ENCODE data around the gene HOXC6.

Gene HOXC6

GRCh38 chr12:54002915-54003389 lies 25.3 kb upstream of the HOXC6 start:
- no peak for DNase-seq (ENCODE audit: low read depth)

GRCh38 chr12:54003625-54004024 lies 24.6 kb upstream of the HOXC6 start:
- DNase-seq (ENCODE audit: low read depth), result no peak

DNA sequence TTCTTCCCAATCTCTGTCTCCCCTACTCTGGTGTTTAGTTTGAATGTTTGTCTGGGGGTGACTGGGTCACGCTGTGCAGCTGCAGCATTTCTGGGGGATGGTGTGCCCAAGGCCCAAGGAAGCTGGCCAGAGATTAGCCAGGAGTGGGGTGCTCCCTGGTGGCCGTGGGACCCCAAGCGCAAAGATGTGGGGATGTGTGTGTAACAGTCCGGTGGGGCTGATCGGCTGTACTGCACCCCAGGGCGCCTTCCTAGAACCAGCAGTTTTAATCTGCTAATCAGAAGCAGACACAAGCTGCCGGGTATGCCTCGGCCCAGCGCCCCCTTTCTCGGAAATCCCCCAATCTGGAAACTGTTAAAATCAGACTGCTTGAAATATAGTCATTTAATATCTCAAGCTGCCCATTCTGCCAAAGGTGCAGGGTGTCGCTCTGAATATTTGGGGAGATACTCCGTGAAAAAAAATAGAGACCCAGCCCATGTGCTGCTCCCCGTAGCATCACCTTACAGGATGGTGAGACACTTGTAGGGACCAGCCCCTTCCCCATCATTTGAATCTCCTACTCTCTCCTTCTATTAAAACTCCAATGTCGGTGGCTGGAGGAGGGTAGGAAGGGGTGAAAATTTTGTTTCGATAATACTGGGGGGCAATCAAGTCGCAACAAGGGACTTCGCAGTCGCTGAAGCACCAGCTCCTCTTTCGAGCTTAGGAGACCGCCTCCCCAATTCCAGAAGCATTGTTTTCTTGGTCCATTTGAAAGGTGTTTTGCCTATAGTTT lies 24.0 kb upstream of the HOXC6 start:
- DNase-seq (ENCODE audit: low read depth), result no peak

DNA sequence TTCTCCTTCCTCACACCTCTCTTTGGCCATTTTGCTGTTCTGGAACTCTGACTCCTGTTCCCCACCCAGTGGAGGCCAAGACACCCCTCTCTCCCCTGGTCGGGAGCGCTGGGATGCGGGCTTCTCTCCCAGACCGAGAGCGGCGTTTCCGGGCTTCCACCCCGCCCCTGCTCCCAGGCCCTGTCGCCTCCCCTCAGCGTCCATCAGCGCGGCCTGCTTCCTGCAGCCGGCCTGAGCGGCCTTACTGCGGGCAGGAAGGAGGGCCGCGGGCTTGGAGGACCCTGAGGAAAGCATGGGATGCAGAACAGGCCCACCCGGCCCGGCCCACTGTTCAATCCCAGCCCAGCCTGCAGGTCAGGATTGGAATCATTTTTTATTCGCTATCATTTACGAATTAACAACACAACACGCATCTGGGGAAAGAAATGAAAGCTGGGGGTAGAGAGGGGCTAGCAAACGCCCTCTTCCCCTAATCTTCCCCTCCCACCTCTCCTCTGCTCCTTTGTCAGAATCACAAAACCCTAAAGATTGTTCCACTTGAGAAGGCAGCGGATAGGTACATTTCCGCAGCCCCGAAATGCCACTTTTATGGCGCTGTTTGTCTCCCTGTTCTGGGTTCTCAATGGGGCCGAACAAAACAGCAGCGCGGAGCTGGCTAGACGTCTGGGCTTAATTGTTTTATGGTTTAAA lies 23.3 kb upstream of the HOXC6 start:
- DNase-seq (ENCODE audit: low read depth), result no peak

- DNase-seq (ENCODE audit: low read depth), result no peak
These were observed 22.7 kb upstream of the HOXC6 start for GRCh38 chr12:54005531-54005852.

DNA sequence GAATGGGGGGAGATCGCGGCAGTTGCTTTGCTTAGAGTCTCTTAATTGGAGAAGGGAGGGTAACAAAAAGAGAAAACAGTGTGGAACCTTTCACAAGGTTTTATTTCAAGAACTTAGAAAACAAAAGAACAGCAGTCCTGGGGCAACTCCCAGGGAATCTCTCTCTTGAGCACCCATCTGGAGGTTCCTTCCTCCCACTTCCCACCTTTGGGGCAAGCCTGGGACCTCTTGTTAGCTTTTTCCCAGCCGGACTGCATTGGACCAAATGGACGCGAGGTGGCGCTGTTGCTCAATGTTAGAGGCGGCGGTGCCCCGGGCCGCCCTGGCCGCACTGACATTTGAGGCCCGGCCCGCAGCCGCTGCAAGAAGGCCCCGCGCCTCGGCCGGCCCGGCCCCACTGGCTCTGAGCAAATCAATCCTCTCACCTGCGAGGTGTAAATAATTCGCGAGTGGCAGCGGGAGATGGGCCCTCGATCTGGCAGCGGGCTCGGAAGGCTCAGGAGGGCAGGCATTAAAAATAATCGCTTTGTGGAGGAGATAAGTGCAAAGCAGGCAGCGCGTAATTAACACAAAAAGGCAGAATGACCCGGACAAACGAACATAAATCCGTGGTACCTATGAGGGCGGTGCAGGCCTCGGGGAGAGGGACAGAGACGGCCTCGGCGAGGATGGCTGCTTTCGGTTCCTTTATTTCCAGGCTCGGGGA lies 22.2 kb upstream of the HOXC6 start:
- DNase-seq (ENCODE audit: low read depth), result peak; percentile 72

DNA sequence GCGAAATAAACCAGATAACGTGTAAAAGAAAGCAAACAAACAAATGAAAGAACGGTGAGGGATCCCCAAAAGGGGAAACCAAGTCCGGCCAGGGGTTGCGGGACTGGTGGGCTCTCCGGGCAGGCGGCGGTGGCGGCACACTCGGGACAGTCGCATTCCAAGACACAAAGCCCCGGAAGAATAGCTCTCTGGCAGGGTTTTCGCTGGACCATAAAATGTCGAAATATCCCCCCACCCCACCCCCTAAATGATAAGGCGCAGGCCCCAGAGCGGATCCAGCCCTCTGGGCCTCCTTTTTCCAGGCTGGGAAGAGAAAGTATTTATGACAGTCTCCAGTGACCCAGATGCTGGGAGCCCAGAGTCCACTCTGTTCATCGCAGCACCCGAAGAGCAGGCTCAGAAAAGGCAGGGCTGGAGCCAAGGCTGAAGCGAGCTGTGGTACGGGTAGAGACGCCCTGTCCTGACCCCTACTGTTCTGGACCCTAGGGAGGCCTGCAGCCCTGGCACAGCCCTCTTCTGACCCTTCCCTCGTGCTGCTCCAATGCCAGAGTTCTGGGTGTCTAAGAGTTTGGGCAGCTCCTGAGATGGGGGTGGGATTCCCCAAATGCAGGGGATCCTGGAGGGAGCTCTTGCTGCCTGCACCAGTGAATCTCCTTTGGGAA lies 21.6 kb upstream of the HOXC6 start:
- DNase-seq (ENCODE audit: low read depth), result no peak

DNA sequence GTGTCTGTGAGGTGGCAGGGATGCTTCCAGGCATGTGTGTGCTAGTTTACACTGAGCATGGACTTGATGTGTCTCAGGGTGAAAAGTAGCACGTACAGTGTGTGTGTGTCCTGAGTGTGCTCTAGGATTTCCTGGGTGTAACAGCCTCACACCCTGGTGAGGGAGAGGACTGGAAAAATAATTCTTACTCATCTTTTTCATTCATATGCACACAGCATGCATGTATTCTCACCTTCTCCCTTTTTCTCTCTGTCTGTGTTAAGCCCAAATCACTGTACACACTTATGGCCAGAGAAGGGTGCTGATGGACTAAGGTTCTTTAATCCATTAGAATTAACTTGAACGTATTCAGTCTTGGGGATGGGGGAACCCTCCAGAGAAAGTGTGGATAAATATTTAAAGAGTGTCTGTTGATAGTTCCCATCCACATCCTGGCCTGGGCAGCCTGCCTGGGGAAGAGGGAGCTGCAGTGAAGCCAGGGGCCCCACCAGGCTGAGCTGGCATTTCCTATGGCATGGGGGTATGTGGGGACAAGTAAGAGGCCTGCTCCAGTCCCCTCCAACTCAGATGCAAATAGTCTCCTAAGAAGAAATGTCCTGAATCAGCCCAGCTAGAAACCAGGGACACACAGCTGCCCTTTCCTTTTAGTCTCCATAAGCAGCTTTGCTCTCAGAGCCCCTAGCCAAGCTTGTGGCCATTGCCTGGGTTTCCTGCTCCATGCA lies 20.5 kb upstream of the HOXC6 start:
- no peak for DNase-seq (ENCODE audit: low read depth)

- no peak for DNase-seq (ENCODE audit: low read depth)
These were observed 20.0 kb upstream of the HOXC6 start for GRCh38 chr12:54008260-54008552.

GRCh38 chr12:54009171-54010052 lies 18.8 kb upstream of the HOXC6 start:
- peak; percentile 33 for DNase-seq (ENCODE audit: low read depth)

DNA sequence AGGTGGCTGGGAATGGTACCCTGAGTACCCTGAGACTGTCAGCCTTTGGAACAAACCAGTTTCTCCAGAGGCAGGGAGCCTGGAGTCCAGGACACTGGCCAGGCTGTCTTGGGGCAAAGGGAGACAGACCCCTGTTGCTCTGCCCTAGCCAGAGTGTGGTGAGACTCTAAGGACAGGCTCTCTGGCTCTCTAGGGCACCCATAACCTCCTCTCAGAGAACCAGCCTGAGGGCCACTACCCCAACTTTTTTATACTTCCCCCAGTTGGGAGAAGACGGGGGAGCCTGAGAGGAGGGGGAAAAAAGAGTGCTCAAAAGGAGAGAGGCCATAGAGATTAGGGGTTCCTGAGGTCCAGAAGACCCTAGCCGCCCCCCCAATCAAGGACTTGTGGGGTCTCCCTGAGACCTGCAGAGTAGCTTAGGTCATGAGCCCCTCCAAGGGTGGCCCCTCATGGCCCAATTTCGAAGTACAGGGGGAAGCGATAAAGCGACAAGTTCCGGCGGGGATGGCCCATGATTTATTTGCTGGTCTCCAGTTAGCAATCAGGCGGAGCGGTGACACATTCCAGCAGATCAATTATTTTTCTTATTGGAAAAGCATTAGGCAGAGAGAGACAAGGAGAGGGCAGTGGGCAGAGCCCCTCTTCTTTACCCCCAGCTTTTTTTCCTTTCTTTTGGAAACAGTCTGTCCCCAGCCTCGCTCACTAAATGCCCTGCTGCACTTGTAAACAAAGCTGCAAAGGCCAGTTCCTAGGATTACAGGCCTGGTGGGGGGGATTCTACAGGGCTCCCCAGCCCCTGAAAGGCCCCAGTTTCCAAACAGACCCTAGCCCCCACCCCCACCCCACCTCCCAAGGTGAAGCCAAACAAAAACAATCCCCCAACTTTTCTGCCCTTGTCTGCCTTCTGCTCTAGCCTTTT lies 17.9 kb upstream of the HOXC6 start:
- no peak for DNase-seq (ENCODE audit: low read depth)

- DNase-seq (ENCODE audit: low read depth), result no peak
These were observed 17.1 kb upstream of the HOXC6 start for GRCh38 chr12:54010972-54011664.

- DNase-seq (ENCODE audit: low read depth), result no peak
These were observed 16.3 kb upstream of the HOXC6 start for GRCh38 chr12:54011665-54012532.

DNA sequence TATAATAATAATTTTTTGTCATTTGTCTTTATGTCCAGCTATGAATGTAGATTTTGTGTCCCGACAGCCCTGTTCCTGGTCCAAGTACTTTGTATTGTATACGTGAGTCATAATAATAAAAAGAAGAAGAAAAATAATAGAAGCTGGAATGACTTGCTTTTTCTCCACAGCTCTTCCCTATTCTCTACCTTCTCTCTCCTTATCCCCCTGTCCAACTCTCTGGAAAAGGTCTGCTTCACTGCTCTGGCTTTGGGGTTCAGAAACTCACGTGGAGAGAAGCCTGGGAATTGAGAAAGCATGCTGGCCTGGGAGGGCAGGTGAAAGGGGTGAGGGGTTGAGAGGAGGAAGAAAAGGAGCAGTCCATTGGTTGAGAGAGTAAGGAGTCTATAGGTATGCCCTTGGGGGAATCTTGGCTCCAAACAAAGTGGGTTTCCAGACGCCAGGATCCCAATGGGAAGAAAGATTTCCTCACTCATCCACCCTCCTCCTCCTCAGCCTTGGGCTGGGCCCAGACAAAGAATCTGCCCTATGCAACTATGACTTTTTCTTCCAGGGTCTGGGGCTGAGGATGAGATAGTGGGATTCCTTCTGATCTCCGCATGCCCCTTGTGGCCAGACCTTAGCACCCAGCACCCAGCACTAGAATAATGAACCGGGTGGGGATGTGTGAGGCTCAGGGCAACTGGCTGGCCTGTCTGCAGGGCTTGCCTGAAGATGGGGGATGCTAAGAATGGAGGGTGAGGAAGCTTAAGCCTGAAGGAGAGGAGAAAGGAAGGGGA lies 15.4 kb upstream of the HOXC6 start:
- peak; percentile 60 for DNase-seq (ENCODE audit: low read depth)

DNA sequence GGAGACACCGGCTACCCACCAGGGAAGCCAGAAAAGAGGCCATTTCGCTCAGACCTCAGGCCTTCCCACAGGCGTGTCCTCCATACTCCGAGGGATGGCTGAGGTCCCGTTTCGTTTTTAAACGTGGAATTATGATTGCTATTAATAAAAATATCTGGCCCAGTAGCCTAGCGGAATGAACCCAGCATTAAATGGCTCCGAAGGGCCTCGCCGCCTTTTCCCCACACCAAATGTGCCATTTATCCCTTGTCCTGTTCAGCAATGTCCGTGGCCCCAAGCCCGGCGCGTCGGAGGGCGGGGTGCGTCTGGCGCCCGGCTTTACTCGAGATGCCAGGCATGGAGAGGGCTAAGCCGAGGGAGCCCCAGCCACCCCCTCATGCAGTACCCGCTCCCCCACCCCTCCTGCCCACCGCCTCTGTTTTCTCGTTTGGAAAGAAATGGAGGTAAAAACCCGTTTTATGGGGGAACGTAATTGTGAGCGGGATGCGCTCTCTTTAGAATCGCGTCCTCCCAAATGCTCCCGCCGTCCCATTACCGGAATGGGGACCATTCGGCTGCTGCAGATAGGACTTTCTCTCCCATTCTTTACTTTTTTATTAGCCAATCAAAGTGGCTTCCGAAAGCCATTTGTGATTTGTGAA lies 13.7 kb upstream of the HOXC6 start:
- no peak for DNase-seq (ENCODE audit: low read depth)

DNA sequence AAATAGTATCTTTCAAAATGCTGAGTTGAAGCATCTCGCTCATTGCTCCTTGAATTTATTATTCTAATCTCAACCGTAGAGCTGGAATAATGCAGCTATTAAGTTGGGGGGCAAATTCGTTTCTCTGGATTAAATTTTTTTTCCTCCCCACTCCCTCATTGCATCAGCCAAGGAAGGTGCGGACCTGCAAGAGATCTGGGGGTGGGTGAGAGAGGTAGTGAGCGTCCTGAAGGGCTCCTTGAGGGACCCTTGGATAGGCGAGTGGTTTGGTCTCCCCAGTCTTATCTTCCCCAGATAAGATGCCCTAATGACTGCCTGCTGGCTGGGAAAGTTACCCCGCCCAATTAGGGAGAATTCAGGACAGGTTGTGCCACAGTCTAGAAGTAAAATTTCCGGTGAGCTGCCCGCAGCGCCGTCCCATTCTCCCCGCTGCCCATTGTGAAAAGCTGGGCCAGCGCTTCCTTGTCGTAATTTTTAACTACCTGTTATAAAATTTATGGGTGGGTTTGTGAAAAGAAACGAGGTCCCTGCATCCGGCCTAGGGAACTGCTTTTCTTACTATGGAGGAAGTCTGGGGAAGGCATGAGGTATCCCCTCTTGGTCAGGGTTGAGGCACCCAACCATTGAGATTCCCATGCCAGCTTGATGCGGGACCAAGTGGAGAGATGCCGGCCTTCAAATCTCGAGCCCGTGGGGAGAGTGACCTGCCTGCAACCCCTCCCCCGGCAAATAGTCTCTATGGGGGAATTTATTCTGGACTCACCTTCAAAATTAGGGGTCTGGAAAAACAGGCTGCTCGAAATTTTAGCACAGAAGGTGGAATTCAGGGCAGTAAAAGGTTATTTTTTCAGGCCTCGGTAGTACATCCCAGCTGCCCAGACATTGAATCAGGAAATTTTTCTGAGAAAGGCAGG lies 13.0 kb upstream of the HOXC6 start:
- DNase-seq (ENCODE audit: low read depth), result no peak

Measured in amniotic epithelial cell (primary cell).